ENCODE results near the gene INSIG2. TPM values are rescaled to one million over a fixed set of nuclear protein-coding genes. Genes with fewer than 3 reads are reported as not detected.

Gene INSIG2
- total and polyA plus RNA-seq, 2 of the 8 experiments (the other 6 are each of a cell fraction or from before 2014, with no cell fraction given), result 7.0 to 11.2 TPM

DNA sequence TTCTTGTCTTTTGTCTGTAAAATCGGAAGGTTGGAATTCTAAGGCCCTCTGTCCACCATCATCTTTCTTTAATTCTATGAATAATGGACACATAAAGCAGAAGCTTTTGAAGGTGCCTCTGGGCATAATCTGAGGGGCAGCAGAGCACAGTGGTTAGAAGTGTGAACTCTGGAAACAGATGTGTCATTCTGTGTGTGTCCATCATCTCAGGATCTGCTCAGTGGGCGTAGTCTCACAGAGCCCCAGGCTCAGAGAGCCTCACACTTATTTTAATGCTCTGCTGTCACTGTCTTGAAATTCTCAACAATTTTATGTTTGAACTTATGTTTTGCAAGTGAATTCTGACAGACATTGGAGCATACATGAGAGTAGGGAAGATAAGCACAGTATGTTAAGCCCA, 43.4 kb upstream of the INSIG2 start:
- FAIRE-seq, result no peak
- Histone ChIP-seq H3K4me1 (replicated peaks in 1 of 4; ENCODE audit: control insufficient read depth in 3 of 4, insufficient read depth in 4 of 4, low read length in 3 of 4) (no peaks in the 10 kb centered on the region), H2AFZ (ENCODE audit: low read length) (no peak overlapping the region), H3K27me3 (replicated peaks in 1 of 4; ENCODE audit: control insufficient read depth in 3 of 4, extremely low read depth in 1 of 4, insufficient read depth in 3 of 4, low read length in 3 of 4) (no peaks in the 10 kb centered on the region), H4K5ac (ENCODE audit: insufficient read length, low read depth, low read length) (no peak overlapping the region), H2AK5ac (ENCODE audit: low read depth, low read length) (no peak overlapping the region), H2BK5ac (ENCODE audit: low read depth, low read length) (no peak overlapping the region), H2BK120ac (replicated peaks; ENCODE audit: low read depth, low read length) (no peak overlapping the region), H3K4me2 (ENCODE audit: insufficient read depth in 1 of 2, low read depth in 2 of 2, low read length in 2 of 2) (no peak overlapping the region), H3K18ac (ENCODE audit: extremely low read depth, low read length) (no peak overlapping the region), H4K8ac (ENCODE audit: extremely low read depth, insufficient read depth, low read length) (no peak overlapping the region), H3K56ac (replicated peaks; ENCODE audit: insufficient read length, low read depth, low read length) (no peak overlapping the region), H4K20me1 (replicated peaks in 1 of 2; ENCODE audit: control insufficient read depth in 1 of 2, insufficient read depth in 2 of 2, low read length in 2 of 2) (no peaks in the 10 kb centered on the region), H3K14ac (ENCODE audit: insufficient read length) (no peak overlapping the region), H4K91ac (replicated peaks; ENCODE audit: insufficient read length, low read length) (no peak overlapping the region), H3K23ac (ENCODE audit: insufficient read length) (no peak overlapping the region), H3K9ac (replicated peaks in 1 of 4; ENCODE audit: extremely low read depth in 1 of 4, low read depth in 3 of 4, low read length in 3 of 4) (no peak overlapping the region), H3K79me1 (ENCODE audit: low read depth, low read length) (no peaks in the 10 kb centered on the region), H3K36me3 (ENCODE audit: control insufficient read depth in 2 of 4, insufficient read depth in 4 of 4, low read length in 3 of 4) (no peaks in the 10 kb centered on the region), H3K27ac (ENCODE audit: low read depth, low read length) (no peak overlapping the region), H3K79me2 (ENCODE audit: control insufficient read depth in 1 of 2, insufficient read depth in 2 of 2, low read length in 2 of 2) (no peaks in the 10 kb centered on the region), H2BK12ac (ENCODE audit: low read depth, low read length) (no peak overlapping the region), H2BK15ac (ENCODE audit: low read length) (no peak overlapping the region), H3K4me3 (ENCODE audit: extremely low read depth in 1 of 4, insufficient read depth in 2 of 4, low read depth in 3 of 4, low read length in 4 of 4) (no peak overlapping the region), H3K4ac (replicated peaks; ENCODE audit: insufficient read length, low read depth, low read length) (no peak overlapping the region), H3K23me2 (ENCODE audit: low read depth, low read length) (no peaks in the 10 kb centered on the region), H2BK20ac (ENCODE audit: low read length) (no peak overlapping the region), H3K9me3 (ENCODE audit: insufficient read depth in 2 of 2, low read depth in 1 of 2, low read length in 1 of 2) (no peaks in the 10 kb centered on the region)
- no peak for DNase-seq (ENCODE audit: low read depth in 1 of 2, low spot score in 2 of 2)
- CTCF ChIA-PET (ENCODE audit: partially characterized antibody), result interaction anchor here (1.5 kb wide), 1 partner anchor 12 kb away, joined by 4 read pairs; no protein-coding TSS in a partner anchor
- POLR2A ChIA-PET (ENCODE audit: partially characterized antibody), result no interaction called here
- WGBS, 2 experiments (ENCODE audit: extremely low coverage in 1 of 2, insufficient coverage in 1 of 2, insufficient read length in 1 of 2, insufficient replicate concordance in 2 of 2, low coverage in 1 of 2, low lambda C conversion rate in 2 of 2, missing lambda C conversion rate in 1 of 2), result 83% methylated on average over 2 of the region's 2 CpGs; no CpG with 5 or more reads in 1 of the 2 experiments
- no peak for TF ChIP-seq FOSL1 (IDR thresholded peaks at IDR 0.05; ENCODE audit: insufficient read depth, low read depth, low read length)
- no peak for TF ChIP-seq KDM1A (IDR thresholded peaks at IDR 0.05; ENCODE audit: borderline replicate concordance, low read length)
- TF ChIP-seq RFX5 (IDR thresholded peaks at IDR 0.05; ENCODE audit: borderline replicate concordance, low read depth, low read length), result no peak
- TF ChIP-seq NRF1 (IDR thresholded peaks at IDR 0.05; ENCODE audit: low read depth, low read length), result no peak
- no peak for TF ChIP-seq SRF (IDR thresholded peaks at IDR 0.05; ENCODE audit: low read depth, low read length)
- TF ChIP-seq, protein P1, sequence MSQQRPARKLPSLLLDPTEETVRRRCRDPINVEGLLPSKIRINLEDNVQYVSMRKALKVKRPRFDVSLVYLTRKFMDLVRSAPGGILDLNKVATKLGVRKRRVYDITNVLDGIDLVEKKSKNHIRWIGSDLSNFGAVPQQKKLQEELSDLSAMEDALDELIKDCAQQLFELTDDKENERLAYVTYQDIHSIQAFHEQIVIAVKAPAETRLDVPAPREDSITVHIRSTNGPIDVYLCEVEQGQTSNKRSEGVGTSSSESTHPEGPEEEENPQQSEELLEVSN (IDR thresholded peaks at IDR 0.05), result no peak
- no peak for TF ChIP-seq POLR2A (IDR thresholded peaks at IDR 0.05; ENCODE audit: control extremely low read depth in 1 of 2, low read depth in 2 of 2, low read length in 2 of 2)
- TF ChIP-seq, protein P2, sequence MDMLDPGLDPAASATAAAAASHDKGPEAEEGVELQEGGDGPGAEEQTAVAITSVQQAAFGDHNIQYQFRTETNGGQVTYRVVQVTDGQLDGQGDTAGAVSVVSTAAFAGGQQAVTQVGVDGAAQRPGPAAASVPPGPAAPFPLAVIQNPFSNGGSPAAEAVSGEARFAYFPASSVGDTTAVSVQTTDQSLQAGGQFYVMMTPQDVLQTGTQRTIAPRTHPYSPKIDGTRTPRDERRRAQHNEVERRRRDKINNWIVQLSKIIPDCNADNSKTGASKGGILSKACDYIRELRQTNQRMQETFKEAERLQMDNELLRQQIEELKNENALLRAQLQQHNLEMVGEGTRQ (IDR thresholded peaks at IDR 0.05; ENCODE audit: low read length), result no peak
- TF ChIP-seq SUZ12 (IDR thresholded peaks at IDR 0.05; ENCODE audit: low read length), result no peak
- no peak for TF ChIP-seq EP300 (IDR thresholded peaks at IDR 0.05; ENCODE audit: borderline replicate concordance in 1 of 2, low read depth in 2 of 2, low read length in 2 of 2)
- TF ChIP-seq CHD1 (IDR thresholded peaks at IDR 0.05; ENCODE audit: low read depth, low read length), result no peak
- no peak for TF ChIP-seq CBX8 (IDR thresholded peaks at IDR 0.05; ENCODE audit: borderline replicate concordance, low read depth, low read length)
- no peak for TF ChIP-seq CREB1 (IDR thresholded peaks at IDR 0.05)
